Ovary (tissue), 9 donors: ENCODE measurements around the gene FLT3LG. TPM values are rescaled to one million over a fixed set of nuclear protein-coding genes. Genes with fewer than 3 reads are reported as not detected.

Experiments
- DNase-seq, 5 donors: peaks; one replicate each; pipeline ENCODE4 v3.0.0-alpha.2; 2019 to 2020
- H3K27ac ChIP-seq, 2 donors: fragments of 200-600 bp; one replicate each; pipeline versions ENCODE4 v1.5.1 to v1.8.0; 2019 to 2022
- H3K27me3 ChIP-seq: fragments of 200-600 bp; one replicate; pipeline ENCODE4 v1.8.0; 2022
- H3K36me3 ChIP-seq: fragments of 200-600 bp; sonication (generic); one replicate; pipeline ENCODE4 v1.5.1; 2019
- H3K4me1 ChIP-seq: one replicate; pipeline ENCODE4 v1.8.1; 2013; ENCODE audit warnings: mild to moderate bottlenecking, moderate library complexity; ENCODE audit not compliant: insufficient read depth
- H3K4me3 ChIP-seq: fragments of 200-600 bp; sonication (generic); one replicate; pipeline ENCODE4 v1.5.1; 2017
- H3K9me3 ChIP-seq, 2 donors: fragments of 200-600 bp in 1 of 2; sonication (generic) in 1 of 2; one replicate each; pipeline versions ENCODE4 v1.5.1 to v1.8.1; 2013 to 2019; ENCODE audit warnings: mild to moderate bottlenecking in 1 of 2, moderate library complexity in 1 of 2
- CTCF ChIP-seq, 3 donors: fragments of 450-650 bp in 2 of 3; fragments of 200-600 bp in 1 of 3; IDR thresholded peaks; one replicate each; pipeline versions ENCODE4 v1.5.1 to v1.8.0; 2016 to 2022; ENCODE audit warnings: antibody characterized with exemption in 3 of 3, mild to moderate bottlenecking in 1 of 3
- EP300 ChIP-seq: sonication (generic); formaldehyde crosslinking; IDR thresholded peaks from one replicate; pipeline ENCODE4 v1.6.1; 2017; ENCODE audit warnings: antibody characterized with exemption
- POLR2A ChIP-seq: fragments of 450-650 bp; IDR thresholded peaks from one replicate; pipeline ENCODE4 v1.6.1; 2017; ENCODE audit warnings: antibody characterized with exemption, mild to moderate bottlenecking, moderate library complexity
- WGBS, 3 donors: extraction: QIAGEN DNeasy Blood & Tissue Kit in 1 of 3; methylation state at CpG; one replicate each; pipeline versions ENCODE4 v1.1.5 to v1.1.7; 2013 to 2017; 5-methylcytosine and 5-hydroxymethylcytosine counted together
- intact Hi-C, 4 donors: fragments of 100-400 bp; cut with DNase I; formaldehyde crosslinking; loops; one replicate each; pipeline versions ENCODE4 v1.11.0 to v1.15.1; 2022 to 2023
- polyA plus RNA-seq, 2 donors: library from polyadenylated mRNA; stranded (reverse); fragments of 200-250 nt in 1 of 2; fragments of 350-450 nt in 1 of 2; fragmentation: Illumina TruSeq in 1 of 2; extraction: RNeasy Lipid Tissue Mini Kit (QIAGEN cat#74804) in 1 of 2; gene quantifications; one replicate each; pipeline ENCODE4 v1.2.3, GENCODE V29; 2013 to 2014
- total RNA-seq, 7 donors: library from RNA; depleted of rRNA in 2 of 7; stranded (reverse); fragments of >200 nt in 2 of 7; fragmentation: NEBNext Ultra II Directional in 3 of 7; extraction: Animal tissue kit (Norgen Biotek cat#: 25700) in 3 of 7; gene quantifications; one replicate each; pipeline versions ENCODE4 v1.1.0 to v1.2.4, GENCODE V29; 2016 to 2023
- donor health status: DM: no; HTN: no; CAD: no; lungs with moderate emphysema.
- donor health status: DM: no; HTN: no; CAD: no.
- donor health status: Bipolar disorder and iron deficiency.
- donor health status: DM: yes; HTN: yes; CAD: no.
- donor health status: DM: no; HTN: no; CAD: no.
- donor health status: DM: yes; HTN: yes; CAD: no.

Gene FLT3LG
- total and polyA plus RNA-seq, 9 donors = 3.9 to 15.3 (median 12.2) TPM

GRCh38 chr19:49518033-49518432 is 44.0 kb downstream of the FLT3LG start:
- H3K27ac ChIP-seq = no peak overlapping the region
- no peaks in the 10 kb centered on the region for H3K9me3 ChIP-seq
- no peaks in the 10 kb centered on the region for H3K27me3 ChIP-seq
- DNase-seq = no peak
- intact Hi-C loops = no loop called here
- H3K4me3 ChIP-seq = no peak overlapping the region
- WGBS, 3 donors = 93 to 96% (median 95%) methylated on average over 3 of the region's 3 CpGs
- TF ChIP-seq POLR2A = no peak
- no peak for TF ChIP-seq CTCF (IDR thresholded peaks at IDR 0.05)
- no peak for TF ChIP-seq EP300
- no peaks in the 10 kb centered on the region for H3K36me3 ChIP-seq
- peaks cover 2% of the 10 kb centered on the region for H3K4me1 ChIP-seq

- WGBS, 3 donors = 77 to 82% (median 80%) methylated on average over 13 of the region's 13 CpGs
- no peaks in the 10 kb centered on the region for H3K9me3 ChIP-seq
- no peaks in the 10 kb centered on the region for H3K4me1 ChIP-seq
- H3K27me3 ChIP-seq = no peaks in the 10 kb centered on the region
- TF ChIP-seq EP300 (no peak), CTCF (IDR thresholded peaks at IDR 0.05) (no peak), POLR2A (no peak)
- intact Hi-C loops = no loop called here
- no peak overlapping the region for H3K27ac ChIP-seq
- H3K36me3 ChIP-seq = no peaks in the 10 kb centered on the region
- H3K4me3 ChIP-seq = no peak overlapping the region
- no peak for DNase-seq
These were observed 46.8 kb downstream of the FLT3LG start for GRCh38 chr19:49520705-49521319.

- intact Hi-C loops = no loop called here
- TF ChIP-seq CTCF (IDR thresholded peaks at IDR 0.05) (no peak), POLR2A (no peak), EP300 (no peak)
- WGBS, 3 donors = 81 to 86% (median 83%) methylated on average over 22 of the region's 22 CpGs
These were observed 50.9 kb downstream of the FLT3LG start for GRCh38 chr19:49524812-49525455.

GRCh38 chr19:49528211-49528771 is 54.3 kb downstream of the FLT3LG start:
- 12 to 30% (median 16%) methylated on average over 25 of the region's 25 CpGs for whole genome bisulfite sequencing, 3 donors
- Histone ChIP-seq H3K27me3 (no peaks in the 10 kb centered on the region), H3K9me3 (no peaks in the 10 kb centered on the region), H3K4me3 (peak overlapping the region; percentile 50), H3K36me3 (no peaks in the 10 kb centered on the region), H3K27ac (peak overlapping the region in 1 of 2 donors; percentile 69), H3K4me1 (peaks cover 5% of the 10 kb centered on the region)
- intact Hi-C loops = no loop called here
- DNase-seq = peak; percentile 54 to 76 (median 72)
- TF ChIP-seq CTCF (IDR thresholded peaks at IDR 0.05) (no peak), POLR2A (no peak), EP300 (no peak)

More at GRCh38 chr19:49524812-49525455, 50.9 kb downstream of the FLT3LG start:
- no peak overlapping the region for H3K27ac ChIP-seq
- no peaks in the 10 kb centered on the region for H3K9me3 ChIP-seq
- no peak for DNase-seq
- H3K27me3 ChIP-seq = no peaks in the 10 kb centered on the region
- H3K4me1 ChIP-seq = peaks cover 4% of the 10 kb centered on the region
- no peak overlapping the region for H3K4me3 ChIP-seq
- H3K36me3 ChIP-seq = no peaks in the 10 kb centered on the region
